WERI-Rb-1 (cell line): Measurements from ENCODE around the gene MTFR2.

Experiments
- DNase-seq: peaks from one replicate; pipeline ENCODE4 v3.0.0-alpha.2; 2020
- H3K27ac ChIP-seq: fragments of 250-450 bp; sonication (Bioruptor Pico); 2 replicates; pipeline ENCODE4 v1.5.1; 2020; ENCODE audit warnings: mild to moderate bottlenecking, moderate library complexity
- H3K27me3 ChIP-seq: fragments of 250-450 bp; sonication (Bioruptor Pico); 2 replicates; pipeline ENCODE4 v1.5.1; 2021; ENCODE audit warnings: mild to moderate bottlenecking, low read depth, moderate library complexity; ENCODE audit not compliant: insufficient read depth, severe bottlenecking
- H3K36me3 ChIP-seq: fragments of 250-450 bp; sonication (Bioruptor Pico); 2 replicates; pipeline ENCODE4 v1.5.1; 2020; ENCODE audit warnings: mild to moderate bottlenecking, moderate library complexity
- H3K4me3 ChIP-seq: 2 replicates; pipeline ENCODE4 v1.5.1; 2011; ENCODE audit warnings: low read depth, mild to moderate bottlenecking, control low read depth, low read length
- H3K9me3 ChIP-seq: fragments of 250-450 bp; sonication (Bioruptor Pico); 2 replicates; pipeline ENCODE4 v1.5.1; 2021; ENCODE audit warnings: mild to moderate bottlenecking, moderate library complexity; ENCODE audit not compliant: severe bottlenecking
- TF ChIP-seq, protein P1 (sequence below): IDR thresholded peaks from 2 replicates; pipeline ENCODE4 v1.5.1; 2011; ENCODE audit warnings: low read depth, mild to moderate bottlenecking, control low read depth, inconsistent platforms, low read length

The MTFR2 gene

GRCh38 chr6:136209496-136209895 is 40.6 kb downstream of the MTFR2 start:
- Histone ChIP-seq H3K4me3 (no peak overlapping the region), H3K27ac (no peak overlapping the region), H3K27me3 (no peaks in the 10 kb centered on the region), H3K9me3 (no peaks in the 10 kb centered on the region), H3K36me3 (no peaks in the 10 kb centered on the region)
- TF ChIP-seq, protein P1, sequence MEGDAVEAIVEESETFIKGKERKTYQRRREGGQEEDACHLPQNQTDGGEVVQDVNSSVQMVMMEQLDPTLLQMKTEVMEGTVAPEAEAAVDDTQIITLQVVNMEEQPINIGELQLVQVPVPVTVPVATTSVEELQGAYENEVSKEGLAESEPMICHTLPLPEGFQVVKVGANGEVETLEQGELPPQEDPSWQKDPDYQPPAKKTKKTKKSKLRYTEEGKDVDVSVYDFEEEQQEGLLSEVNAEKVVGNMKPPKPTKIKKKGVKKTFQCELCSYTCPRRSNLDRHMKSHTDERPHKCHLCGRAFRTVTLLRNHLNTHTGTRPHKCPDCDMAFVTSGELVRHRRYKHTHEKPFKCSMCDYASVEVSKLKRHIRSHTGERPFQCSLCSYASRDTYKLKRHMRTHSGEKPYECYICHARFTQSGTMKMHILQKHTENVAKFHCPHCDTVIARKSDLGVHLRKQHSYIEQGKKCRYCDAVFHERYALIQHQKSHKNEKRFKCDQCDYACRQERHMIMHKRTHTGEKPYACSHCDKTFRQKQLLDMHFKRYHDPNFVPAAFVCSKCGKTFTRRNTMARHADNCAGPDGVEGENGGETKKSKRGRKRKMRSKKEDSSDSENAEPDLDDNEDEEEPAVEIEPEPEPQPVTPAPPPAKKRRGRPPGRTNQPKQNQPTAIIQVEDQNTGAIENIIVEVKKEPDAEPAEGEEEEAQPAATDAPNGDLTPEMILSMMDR, result no peak
- no peak for DNase-seq

- TF ChIP-seq, protein P1, result no peak
- Histone ChIP-seq H3K27ac (no peak overlapping the region), H3K9me3 (no peaks in the 10 kb centered on the region), H3K4me3 (no peak overlapping the region), H3K36me3 (no peaks in the 10 kb centered on the region), H3K27me3 (no peaks in the 10 kb centered on the region)
- no peak for DNase-seq
Measured at GRCh38 chr6:136208783-136209182, 41.3 kb downstream of the MTFR2 start.

- H3K4me3 ChIP-seq, result no peak overlapping the region
- DNase-seq, result no peak
- H3K27me3 ChIP-seq, result no peaks in the 10 kb centered on the region
- TF ChIP-seq, protein P1, result 0 out of 2 replicates have a peak, but pooled peaks have one; percentile 11
- H3K9me3 ChIP-seq, result no peaks in the 10 kb centered on the region
- H3K36me3 ChIP-seq, result no peaks in the 10 kb centered on the region
- H3K27ac ChIP-seq, result no peak overlapping the region
Measured at GRCh38 chr6:136201732-136202131, 48.4 kb downstream of the MTFR2 start.

GRCh38 chr6:136192902-136193301 is 57.2 kb downstream of the MTFR2 start:
- no peaks in the 10 kb centered on the region for H3K9me3 ChIP-seq
- no peaks in the 10 kb centered on the region for H3K36me3 ChIP-seq
- no peak overlapping the region for H3K27ac ChIP-seq
- H3K27me3 ChIP-seq, result no peaks in the 10 kb centered on the region
- no peak overlapping the region for H3K4me3 ChIP-seq
- TF ChIP-seq, protein P1, result no peak
- no peak for DNase-seq

DNA sequence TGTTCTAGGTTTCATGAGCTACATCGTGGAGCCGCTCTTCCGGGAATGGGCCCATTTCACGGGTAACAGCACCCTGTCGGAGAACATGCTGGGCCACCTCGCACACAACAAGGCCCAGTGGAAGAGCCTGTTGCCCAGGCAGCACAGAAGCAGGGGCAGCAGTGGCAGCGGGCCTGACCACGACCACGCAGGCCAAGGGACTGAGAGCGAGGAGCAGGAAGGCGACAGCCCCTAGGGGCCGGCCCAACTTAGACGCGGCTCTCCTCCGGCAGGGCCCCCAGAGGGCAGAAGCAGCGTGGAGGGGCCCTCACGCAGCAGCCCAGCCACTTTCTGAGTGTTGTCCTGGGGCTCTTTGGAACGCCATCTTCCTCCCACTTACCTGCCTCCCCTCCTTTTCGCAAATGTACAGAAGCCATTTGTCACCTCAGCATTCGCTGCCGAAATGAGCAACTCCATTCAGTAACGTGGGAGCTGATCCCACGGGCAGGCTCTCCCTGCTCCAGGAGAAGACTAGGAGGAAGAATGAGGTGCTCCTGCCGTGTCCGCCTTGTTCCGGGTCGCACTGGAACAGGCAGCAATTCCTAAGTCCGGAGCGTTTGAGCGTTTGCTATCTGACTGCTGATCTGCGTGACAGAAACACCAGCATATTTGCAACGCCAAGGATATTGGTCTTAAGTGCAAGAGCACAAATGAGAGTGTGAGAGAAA is 58.4 kb downstream of the MTFR2 start:
- Histone ChIP-seq H3K9me3 (no peaks in the 10 kb centered on the region), H3K4me3 (no peak overlapping the region), H3K36me3 (no peaks in the 10 kb centered on the region), H3K27ac (no peak overlapping the region), H3K27me3 (no peaks in the 10 kb centered on the region)
- TF ChIP-seq, protein P1, result no peak
- DNase-seq, result no peak

- DNase-seq, result no peak
- TF ChIP-seq, protein P1, result no peak
- no peak overlapping the region for H3K27ac ChIP-seq
- no peaks in the 10 kb centered on the region for H3K9me3 ChIP-seq
- no peaks in the 10 kb centered on the region for H3K36me3 ChIP-seq
- H3K4me3 ChIP-seq, result no peak overlapping the region
- H3K27me3 ChIP-seq, result no peaks in the 10 kb centered on the region
Measured at GRCh38 chr6:136189104-136189503, 61.0 kb downstream of the MTFR2 start.
